Stimulated activated CD4-positive, alpha-beta T cell treated with anti-CD3 and anti-CD28 coated beads, Interleukin-1b, Interleukin-23, amount 100 ng/mL, for 48 hours (primary cell): ENCODE results near the gene CYP2F1.
A peak's percentile ranks its signal among the peaks of the same experiment; 100 is the strongest.
"Not testable (repeated sequence)": the region's sequence is repeated elsewhere in the genome, so short reads cannot be mapped to it uniquely, and the experiment has no call there.

ENCODE experiments used
- DNase-seq: peaks from one replicate; pipeline ENCODE4 v3.0.0-alpha.2; 2020

The CYP2F1 gene

GRCh38 chr19:41127801-41128300 is 13.6 kb downstream of the CYP2F1 start:
- peak; percentile 79 for DNase-seq

DNA sequence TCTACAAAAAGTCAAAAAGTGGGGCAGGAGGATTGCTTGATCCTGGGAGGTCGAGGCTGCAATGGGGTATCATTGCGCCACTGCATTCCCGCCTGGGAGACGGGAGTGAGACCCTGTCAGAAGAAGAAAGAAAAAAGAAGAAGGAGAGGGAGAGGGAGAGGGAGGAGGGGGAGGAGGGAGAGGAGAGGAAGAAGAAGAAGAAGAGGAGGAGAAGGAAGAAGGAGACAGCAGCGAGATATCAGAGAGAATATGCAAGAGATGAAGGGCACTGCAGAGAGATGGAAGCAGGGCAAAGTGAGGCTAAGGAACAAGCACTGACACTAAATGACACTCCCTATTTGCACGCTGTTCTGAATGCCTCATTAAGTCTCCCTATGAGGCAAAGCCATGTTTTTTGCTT is 14.5 kb downstream of the CYP2F1 start:
- no peak for DNase-seq

DNA sequence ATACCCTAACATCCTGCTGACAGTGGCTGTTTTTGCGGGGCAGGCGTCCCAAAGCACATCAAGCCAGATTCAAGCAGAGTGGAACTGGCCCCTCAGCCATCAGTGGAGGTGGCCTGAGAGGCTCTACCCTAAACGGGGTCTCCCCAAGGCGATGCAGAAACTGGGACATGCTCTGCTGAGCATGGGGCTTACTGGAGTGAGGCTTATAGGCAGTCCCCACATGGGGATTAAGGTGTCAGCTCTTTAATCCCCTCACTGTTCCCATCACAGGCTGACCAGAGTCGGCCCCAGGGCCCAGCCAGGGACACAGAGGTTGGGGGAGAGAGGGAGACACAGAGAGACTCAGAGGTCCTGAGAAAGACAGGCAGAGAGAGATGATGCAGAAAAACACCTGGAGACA is 17.0 kb downstream of the CYP2F1 start:
- DNase-seq = no peak

- no peak for DNase-seq
Observed at GRCh38 chr19:41133260-41133659, 19.0 kb downstream of the CYP2F1 start.

- no peak for DNase-seq
Observed at GRCh38 chr19:41134616-41135015, 20.4 kb downstream of the CYP2F1 start.

DNA sequence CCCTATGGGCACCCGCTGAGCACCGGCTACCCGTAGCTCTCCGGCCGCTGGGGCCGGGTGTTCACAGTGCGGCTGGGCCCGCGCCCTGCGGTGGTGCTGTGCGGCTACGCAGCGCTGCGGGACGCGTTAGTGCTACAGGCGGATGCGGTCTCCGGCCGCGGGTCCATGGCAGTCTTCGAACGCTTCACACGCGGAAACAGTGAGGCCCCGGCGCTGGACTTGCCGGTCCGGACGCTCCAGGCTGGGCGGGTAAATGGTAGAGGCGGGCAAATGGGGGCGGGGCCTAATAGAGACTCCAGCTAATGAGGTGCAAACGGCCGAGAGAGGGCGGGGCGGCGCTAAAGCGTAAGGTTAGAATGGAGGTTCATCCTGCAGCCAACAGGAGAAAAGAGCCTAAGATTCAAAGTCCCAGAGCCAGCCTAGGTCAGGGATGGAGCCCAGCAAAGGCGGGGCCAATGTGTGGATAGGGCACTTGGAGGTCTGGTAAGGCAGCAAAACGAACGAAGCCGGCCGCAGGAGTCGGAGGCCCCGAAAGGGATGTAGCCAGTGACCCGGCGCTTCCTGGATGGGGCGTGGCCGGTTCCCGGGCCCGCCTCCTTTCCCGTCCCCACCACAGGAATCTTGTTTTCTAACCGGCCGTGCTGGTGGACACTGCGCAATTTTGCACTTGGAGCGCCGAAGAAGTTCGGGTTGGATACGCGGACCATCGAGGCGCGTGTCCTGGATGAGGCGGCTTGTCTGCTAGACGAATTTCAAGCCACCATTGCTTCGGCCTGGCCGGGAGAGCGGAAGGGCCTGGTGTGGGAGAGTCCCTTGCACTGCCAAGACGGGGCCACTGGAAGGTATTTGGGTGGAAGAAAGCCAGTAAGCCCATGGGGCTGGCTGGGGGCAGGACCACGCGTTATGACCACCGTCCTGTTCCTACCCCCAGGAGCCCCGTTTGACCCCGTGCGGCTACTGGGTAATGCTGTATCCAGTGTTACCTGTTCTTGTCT is 21.5 kb downstream of the CYP2F1 start:
- peak; percentile 41 for DNase-seq

DNA sequence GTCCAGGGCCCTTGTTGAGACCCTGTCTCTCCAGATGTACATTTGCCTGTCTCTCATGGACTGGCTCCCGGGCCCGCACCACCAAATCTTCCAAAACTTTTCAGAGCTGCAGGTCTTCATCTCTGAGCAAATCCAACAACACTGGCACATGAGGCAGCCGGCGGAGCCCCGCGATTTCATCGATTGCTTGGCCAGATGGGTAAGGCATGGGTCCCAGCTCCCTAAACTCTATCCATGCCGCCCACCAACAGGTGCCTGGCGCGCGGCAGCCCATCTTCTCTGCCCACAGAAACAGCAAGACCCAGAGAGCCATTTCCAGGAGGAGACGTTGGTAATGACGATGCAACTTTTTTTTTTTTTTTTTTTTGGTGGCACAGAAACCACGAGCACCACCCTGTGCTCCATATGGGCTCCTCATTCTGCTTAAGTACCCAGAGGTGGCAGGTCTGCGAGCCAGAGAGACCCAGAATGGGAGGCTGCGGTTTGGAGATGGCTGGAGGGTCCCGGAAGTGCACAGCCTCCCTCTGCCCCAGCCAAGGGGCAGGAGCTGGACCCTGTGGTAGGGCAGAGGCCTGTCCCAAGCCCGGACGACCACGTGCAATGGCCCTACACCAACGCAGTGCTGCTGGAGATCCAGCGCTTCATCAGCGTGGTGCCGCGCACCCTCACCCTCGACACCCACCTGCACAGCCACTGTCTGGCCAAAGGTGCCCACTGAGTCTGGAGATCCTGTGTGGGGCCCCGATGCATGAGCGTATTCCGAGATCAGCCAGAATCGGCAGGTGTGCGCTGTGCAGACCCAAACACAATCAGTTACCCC is 22.6 kb downstream of the CYP2F1 start:
- DNase-seq = no peak

GRCh38 chr19:41144403-41144802 is 30.2 kb downstream of the CYP2F1 start:
- DNase-seq = peak; percentile 83

DNA sequence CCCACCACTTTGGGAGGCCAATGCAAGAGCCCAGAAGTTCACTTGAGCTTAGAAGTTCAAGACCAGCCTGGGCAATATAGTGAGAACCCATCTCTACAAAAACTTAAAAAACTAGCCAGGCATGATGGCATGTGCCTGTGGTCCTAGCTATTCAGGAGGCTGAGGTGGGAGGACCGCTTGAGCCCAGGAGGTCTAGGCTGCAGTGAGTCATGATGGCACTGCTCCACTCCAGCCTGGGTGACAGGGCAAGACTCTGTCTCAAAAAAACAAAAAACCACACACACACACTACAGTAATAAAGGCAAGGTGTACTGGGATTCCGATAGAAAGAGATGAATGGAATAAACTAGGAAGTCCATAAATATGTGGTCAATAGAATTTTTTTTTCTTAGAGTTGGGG is 35.6 kb downstream of the CYP2F1 start:
- DNase-seq = no peak

DNA sequence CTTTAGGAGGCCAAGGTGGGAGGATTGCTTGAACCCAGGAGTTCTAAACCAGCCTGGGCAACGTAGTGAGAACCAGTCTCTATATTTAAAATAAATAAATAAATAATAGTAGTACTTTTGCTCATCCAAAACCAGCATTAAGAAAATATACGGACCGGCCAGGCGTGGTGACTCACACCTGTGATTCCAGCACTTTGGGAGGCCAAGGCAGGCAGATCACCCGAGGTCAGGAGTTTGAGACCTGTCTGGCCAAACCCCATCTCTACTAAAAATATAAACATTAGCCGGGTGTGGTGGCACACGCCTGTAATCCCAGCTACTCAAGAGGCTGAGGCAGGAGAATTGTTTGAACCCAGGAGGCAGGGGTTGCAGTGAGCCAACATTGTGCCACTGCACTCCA is 36.8 kb downstream of the CYP2F1 start:
- DNase-seq = not testable (repeated sequence)

DNA sequence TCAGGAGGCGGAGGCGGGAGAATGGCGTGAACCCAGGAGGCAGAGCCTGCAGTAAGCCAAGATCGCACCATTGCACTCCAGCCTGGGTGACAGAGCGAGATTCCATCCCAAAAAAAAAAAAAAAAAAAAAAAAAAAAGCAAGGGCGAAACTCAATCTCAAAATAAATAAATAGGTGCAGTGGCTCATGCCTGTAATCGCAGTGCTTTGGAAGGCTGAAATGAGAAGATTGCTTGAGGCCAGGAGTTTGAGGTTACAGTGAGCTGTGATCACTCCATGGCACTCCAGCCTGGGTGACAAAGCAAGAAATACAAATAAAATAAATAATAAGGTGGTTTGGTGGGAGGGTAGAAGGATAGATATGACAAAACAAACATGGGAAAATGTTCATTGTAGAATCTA is 39.8 kb downstream of the CYP2F1 start:
- DNase-seq = no peak

- DNase-seq = no peak
Observed at GRCh38 chr19:41156207-41156606, 42.0 kb downstream of the CYP2F1 start.

GRCh38 chr19:41159881-41160280 is 45.6 kb downstream of the CYP2F1 start:
- no peak for DNase-seq

GRCh38 chr19:41161903-41162302 is 47.7 kb downstream of the CYP2F1 start:
- DNase-seq = no peak

DNA sequence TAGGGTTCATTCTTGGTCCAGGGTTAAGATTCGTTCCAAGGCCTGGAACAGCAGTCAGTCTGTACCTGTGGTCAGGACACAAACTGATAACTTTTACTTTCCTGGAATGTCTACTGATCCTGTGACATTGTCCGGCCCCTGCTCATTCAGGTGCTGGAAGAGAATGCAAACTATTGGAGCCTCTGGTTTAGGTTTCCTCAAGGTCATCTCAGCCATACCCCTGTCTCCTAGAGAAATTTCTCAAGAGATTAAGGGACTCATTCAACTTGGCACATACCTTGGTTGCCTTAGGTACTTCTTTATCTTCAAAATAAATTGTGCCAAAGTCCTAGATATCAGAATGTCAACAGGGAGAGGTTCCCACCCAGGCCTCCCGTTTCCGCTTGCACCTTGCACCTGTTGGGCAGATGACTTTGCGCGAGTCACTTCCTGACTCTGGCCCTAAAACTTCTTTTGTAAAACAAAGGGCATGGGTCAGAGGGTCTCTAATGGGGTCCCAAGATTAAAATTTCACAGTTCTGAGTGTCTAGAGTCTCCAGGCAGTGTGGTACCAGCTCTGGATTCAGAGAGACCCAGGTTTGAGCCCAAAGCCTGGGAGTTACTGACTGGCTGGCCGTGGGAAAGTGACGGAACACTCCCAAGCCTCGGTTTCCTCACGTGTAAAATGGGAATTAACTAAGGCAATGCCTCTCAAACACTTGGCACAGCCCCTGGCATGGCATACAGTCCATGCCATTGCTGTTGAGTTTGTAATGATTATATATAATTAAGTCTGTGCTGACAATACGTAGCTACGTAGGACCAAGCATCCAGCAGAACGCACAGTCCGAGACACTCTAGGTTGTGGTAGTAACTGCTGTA is 52.9 kb downstream of the CYP2F1 start:
- DNase-seq = no peak

DNA sequence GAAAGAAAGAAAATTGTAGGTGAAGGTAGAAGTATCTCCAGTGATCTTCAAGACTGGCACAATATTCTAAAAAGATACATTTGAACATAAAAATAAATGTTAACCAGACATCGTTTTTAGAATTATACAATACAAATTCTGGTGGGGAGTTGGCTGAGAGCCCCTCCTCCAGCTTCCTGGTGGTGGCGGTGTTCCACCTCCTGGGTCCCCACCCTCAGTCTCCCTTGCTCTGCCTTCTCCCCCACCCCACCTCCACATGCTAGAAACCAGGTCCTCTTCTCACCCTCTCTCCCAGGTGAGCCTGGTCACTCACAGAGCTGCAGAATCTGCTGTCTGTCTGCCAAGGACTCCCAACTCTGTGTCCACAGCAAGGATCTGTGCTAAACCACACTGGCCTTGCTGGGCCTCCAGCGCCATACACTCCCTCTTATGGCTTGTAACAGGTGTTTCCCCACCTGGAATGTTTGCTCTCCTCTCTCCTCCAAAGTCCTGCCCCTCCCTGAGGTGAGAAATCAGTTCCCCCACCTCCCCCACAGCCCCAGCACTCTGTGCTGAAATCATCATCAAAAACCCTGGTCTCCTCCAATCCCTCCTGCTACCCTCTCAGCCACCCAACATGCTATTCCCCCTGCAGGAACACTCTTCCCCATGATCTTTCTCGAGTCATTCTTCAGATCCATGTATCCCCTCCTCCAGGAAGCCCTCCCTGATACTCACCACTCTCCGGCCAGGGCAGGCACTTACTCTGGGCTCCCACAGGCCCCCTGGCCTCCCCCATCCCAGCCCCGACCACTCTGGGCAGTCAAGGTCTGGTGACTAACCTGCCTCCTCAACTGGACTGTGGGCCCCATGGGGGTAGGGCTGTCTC is 58.3 kb downstream of the CYP2F1 start:
- no peak for DNase-seq

GRCh38 chr19:41174297-41174928 is 60.2 kb downstream of the CYP2F1 start:
- DNase-seq = no peak

DNA sequence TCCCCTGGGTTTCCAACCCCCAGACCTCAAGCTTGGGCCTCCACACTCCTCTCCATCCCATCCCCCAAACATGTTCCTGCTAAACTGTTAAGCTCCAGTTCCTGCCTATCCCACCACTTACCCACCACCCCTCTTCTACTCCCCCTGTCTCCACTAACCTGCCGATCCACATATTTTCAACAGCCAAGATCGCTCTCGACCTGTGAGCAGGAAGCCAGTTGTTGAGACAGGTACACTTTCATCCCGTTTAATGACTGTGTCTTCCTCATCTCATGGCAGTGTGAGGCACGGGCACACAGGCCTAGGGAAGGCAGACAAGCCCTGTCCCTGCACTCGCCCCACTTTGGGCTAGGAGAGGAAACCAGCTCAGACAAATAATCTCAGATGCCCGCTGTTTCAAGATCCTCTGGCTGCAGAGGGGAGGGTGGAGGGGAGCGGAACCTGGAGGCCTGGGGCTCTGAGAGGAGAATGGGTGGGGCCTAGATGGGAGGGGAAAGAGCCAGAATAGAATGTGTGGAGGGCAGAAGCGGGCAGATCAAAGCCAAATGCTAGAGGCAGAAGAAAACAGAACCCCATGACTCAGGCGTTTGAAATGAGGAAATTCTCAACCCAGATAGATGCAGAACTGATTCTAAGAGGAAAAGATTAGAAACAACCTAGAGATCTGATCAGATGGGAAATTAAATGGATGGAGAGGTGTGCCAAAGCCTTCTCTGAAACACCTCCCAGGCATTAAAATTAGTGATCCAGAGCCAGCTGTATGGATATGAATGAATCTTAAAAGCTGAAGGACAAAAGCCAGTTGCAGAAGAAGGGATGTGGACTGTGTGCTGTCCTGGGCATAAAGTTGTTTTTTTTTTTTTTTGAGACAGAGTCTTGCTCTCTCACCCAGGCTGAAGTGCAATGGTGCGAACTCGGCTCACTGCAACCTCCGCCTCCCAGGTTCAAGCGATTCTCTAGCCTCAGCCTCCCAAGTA is 61.9 kb downstream of the CYP2F1 start:
- DNase-seq = peak; percentile 33
